HCT116 (cell line): Measurements from ENCODE around the gene BMERB1. TPM values are rescaled to one million over a fixed set of nuclear protein-coding genes. Genes with fewer than 3 reads are reported as not detected.

ENCODE experiments used
- ATAC-seq: fragments of 200-7000 bp; cut with Tn5 transposase; 2 replicates; pipeline ENCODE4 v1.9.1; 2020; ENCODE audit warnings: mild to moderate bottlenecking, moderate library complexity
- BruUV-seq: library from RNA; stranded (reverse); fragments of 400-500 nt; replicated peaks from 2 replicates; lab custom pipeline; 2021; lab: Mats Ljungman, UMichigan
- CTCF ChIA-PET: fragments of 300-600 bp; sonication (Branson Sonifier 250); formaldehyde crosslinking; loops from one replicate; lab custom pipeline; 2021; ENCODE audit warnings: antibody characterized with exemption; lab: Charles Lee
- POLR2A ChIA-PET: fragments of 300-600, 350-600 bp; sonication (Branson Sonifier 250); formaldehyde crosslinking; loops from one replicate; lab custom pipeline; 2021; ENCODE audit warnings: antibody characterized with exemption; lab: Charles Lee
- RAD21 ChIA-PET, 2 experiments: fragments of 300-600 bp; sonication (Branson Sonifier 250); formaldehyde crosslinking; loops; one replicate each; lab custom pipeline; 2023; ENCODE audit warnings: low total read pairs in 2 of 2; ENCODE audit not compliant: uncharacterized antibody in 2 of 2, unreplicated experiment in 2 of 2, low non-redundant PET in 1 of 2; lab: Charles Lee
- DNase-seq: peaks from one replicate; pipeline ENCODE4 v3.0.0-alpha.2; 2010; ENCODE audit warnings: low read depth, low spot score
- H2AFZ ChIP-seq: fragments of 200-600 bp; shearing (Covaris generic), sonication (generic); 2 replicates; pipeline ENCODE4 v1.6.1; 2017; ENCODE audit warnings: low read depth, mixed run types, mixed read lengths, antibody characterized with exemption, low read length; ENCODE audit not compliant: poor library complexity, severe bottlenecking
- H3K27ac ChIP-seq: 2 replicates; pipeline ENCODE4 v1.5.1; 2012; ENCODE audit warnings: low read depth, low read length
- H3K27me3 ChIP-seq: fragments of 200-600 bp; sonication (generic); 2 replicates; pipeline ENCODE4 v1.6.1; 2016; ENCODE audit warnings: mixed run types, low read length, mixed read lengths; ENCODE audit not compliant: insufficient read depth
- H3K36me3 ChIP-seq, 2 experiments: fragments of 200-500 bp in 1 of 2; fragments of 200-600 bp in 1 of 2; sonication (Bioruptor generic) in 1 of 2; sonication (generic) in 1 of 2; 2 replicates each; pipeline versions ENCODE4 v1.5.1 to v1.6.1; 2014 to 2016; ENCODE audit warnings: low read length in 2 of 2, inconsistent platforms in 1 of 2, mixed read lengths in 1 of 2, mixed run types in 1 of 2; ENCODE audit not compliant: insufficient read depth in 2 of 2, control insufficient read depth in 1 of 2
- H3K4me1 ChIP-seq, 2 experiments: fragments of 200-600 bp in 1 of 2; sonication (generic) in 1 of 2; 2 replicates each; pipeline versions ENCODE4 v1.5.1 to v1.6.1; 2012 to 2017; ENCODE audit warnings: low read length in 2 of 2, inconsistent platforms in 1 of 2, mild to moderate bottlenecking in 1 of 2, mixed read lengths in 1 of 2, mixed run types in 1 of 2, moderate library complexity in 1 of 2; ENCODE audit not compliant: insufficient read depth in 2 of 2, control insufficient read depth in 1 of 2
- H3K4me2 ChIP-seq: fragments of 200-600 bp; sonication (generic); 2 replicates; pipeline ENCODE4 v1.6.1; 2017; ENCODE audit warnings: mixed run types, low read length, mixed read lengths
- H3K4me3 ChIP-seq, 2 experiments: fragments of 200-600 bp in 1 of 2; sonication (generic) in 1 of 2; replicated peaks in 1 of 2; 2 replicates each; pipeline ENCODE4 v1.5.1; 2011 to 2016; ENCODE audit warnings: low read length in 2 of 2, control low read depth in 1 of 2, low read depth in 1 of 2, mild to moderate bottlenecking in 1 of 2, mixed read lengths in 1 of 2, mixed run types in 1 of 2
- H3K79me2 ChIP-seq: fragments of 200-600 bp; sonication (generic); 2 replicates; pipeline ENCODE4 v1.6.1; 2017; ENCODE audit warnings: mild to moderate bottlenecking, mixed run types, low read length, moderate library complexity, mixed read lengths; ENCODE audit not compliant: insufficient read depth
- H3K9ac ChIP-seq: fragments of 200-600 bp; sonication (generic); 2 replicates; pipeline ENCODE4 v1.6.1; 2016; ENCODE audit warnings: low read length, mixed read lengths
- H3K9me2 ChIP-seq: fragments of 200-600 bp; sonication (generic), shearing (Covaris generic); 2 replicates; pipeline ENCODE4 v1.6.1; 2017; ENCODE audit warnings: mixed run types, mild to moderate bottlenecking, moderate library complexity; ENCODE audit not compliant: insufficient read depth
- H3K9me3 ChIP-seq, 2 experiments: fragments of 200-500 bp in 1 of 2; fragments of 200-600 bp in 1 of 2; sonication (Bioruptor generic) in 1 of 2; sonication (generic) in 1 of 2; 2 replicates each; pipeline ENCODE4 v1.6.1; 2014 to 2017; ENCODE audit warnings: low read length in 2 of 2, mixed read lengths in 2 of 2, inconsistent platforms in 1 of 2, low read depth in 1 of 2, mild to moderate bottlenecking in 1 of 2, mixed run types in 1 of 2, moderate library complexity in 1 of 2; ENCODE audit not compliant: control insufficient read depth in 1 of 2, insufficient read depth in 1 of 2
- H4K20me1 ChIP-seq: fragments of 200-600 bp; sonication (generic), shearing (Covaris generic); 2 replicates; pipeline ENCODE4 v1.6.1; 2017; ENCODE audit warnings: mixed run types, mild to moderate bottlenecking, moderate library complexity; ENCODE audit not compliant: insufficient read depth
- ATF3 ChIP-seq: IDR thresholded peaks from 2 replicates; pipeline ENCODE4 v1.6.1; 2012
- CEBPB ChIP-seq: IDR thresholded peaks from 2 replicates; pipeline ENCODE4 v1.6.1; 2012; ENCODE audit warnings: low read depth
- EGR1 ChIP-seq: IDR thresholded peaks from 2 replicates; pipeline ENCODE4 v1.6.1; 2012; ENCODE audit warnings: low read depth
- ELF1 ChIP-seq: IDR thresholded peaks from 2 replicates; pipeline ENCODE4 v1.6.1; 2012; ENCODE audit warnings: low read depth, borderline replicate concordance
- EZH2 ChIP-seq: fragments of 200-600 bp; sonication (generic); IDR thresholded peaks from 2 replicates; pipeline ENCODE4 v1.6.1; 2017; ENCODE audit warnings: antibody characterized with exemption, mixed run types
- EZH2phosphoT487 ChIP-seq: fragments of 200-600 bp; IDR thresholded peaks from 2 replicates; pipeline ENCODE4 v1.6.1; 2018; ENCODE audit warnings: antibody characterized with exemption, borderline replicate concordance
- FOSL1 ChIP-seq: IDR thresholded peaks from 2 replicates; pipeline ENCODE4 v1.6.1; 2012; ENCODE audit warnings: low read depth
- POLR2A ChIP-seq: IDR thresholded peaks from 2 replicates; pipeline ENCODE4 v1.7.0; 2011; ENCODE audit warnings: borderline replicate concordance; ENCODE audit not compliant: insufficient read depth, insufficient read length; ENCODE audit errors: extremely low read depth
- POLR2AphosphoS5 ChIP-seq: IDR thresholded peaks from 2 replicates; pipeline ENCODE4 v1.6.1; 2011; ENCODE audit warnings: mild to moderate bottlenecking, low read depth, low read length, moderate library complexity
- SIN3A ChIP-seq: IDR thresholded peaks from 2 replicates; pipeline ENCODE4 v1.6.1; 2012; ENCODE audit warnings: low read depth
- SP1 ChIP-seq: IDR thresholded peaks from 2 replicates; pipeline ENCODE4 v1.6.1; 2012; ENCODE audit warnings: low read depth
- SRF ChIP-seq: IDR thresholded peaks from 2 replicates; pipeline ENCODE4 v1.6.1; 2012; ENCODE audit warnings: low read depth
- ZBTB33 ChIP-seq: IDR thresholded peaks from 2 replicates; pipeline ENCODE4 v1.6.1; 2011; ENCODE audit warnings: mild to moderate bottlenecking, low read length, moderate library complexity; ENCODE audit not compliant: insufficient replicate concordance; ENCODE audit errors: extremely low read depth
- ZFX ChIP-seq: fragments of 450-650 bp; IDR thresholded peaks from 2 replicates; pipeline ENCODE4 v1.6.1; 2017
- ZNF274 ChIP-seq: fragments of 200-500 bp; sonication (Bioruptor generic); IDR thresholded peaks from 2 replicates; pipeline ENCODE4 v1.6.1; 2014; ENCODE audit warnings: mild to moderate bottlenecking, low read depth, low read length, inconsistent platforms
- intact Hi-C: fragments of 100-400 bp; cut with micrococcal nuclease; formaldehyde crosslinking; loops from 2 replicates; pipeline ENCODE4 v1.10.0; 2022
- total RNA-seq: library from RNA; stranded (reverse); gene quantifications from one replicate; pipeline ENCODE4 v1.2.1, GENCODE V29; 2021; ENCODE audit not compliant: unreplicated experiment

Gene BMERB1
- total RNA-seq, 1 experiment from 2014 or later = 43.6 TPM

DNA sequence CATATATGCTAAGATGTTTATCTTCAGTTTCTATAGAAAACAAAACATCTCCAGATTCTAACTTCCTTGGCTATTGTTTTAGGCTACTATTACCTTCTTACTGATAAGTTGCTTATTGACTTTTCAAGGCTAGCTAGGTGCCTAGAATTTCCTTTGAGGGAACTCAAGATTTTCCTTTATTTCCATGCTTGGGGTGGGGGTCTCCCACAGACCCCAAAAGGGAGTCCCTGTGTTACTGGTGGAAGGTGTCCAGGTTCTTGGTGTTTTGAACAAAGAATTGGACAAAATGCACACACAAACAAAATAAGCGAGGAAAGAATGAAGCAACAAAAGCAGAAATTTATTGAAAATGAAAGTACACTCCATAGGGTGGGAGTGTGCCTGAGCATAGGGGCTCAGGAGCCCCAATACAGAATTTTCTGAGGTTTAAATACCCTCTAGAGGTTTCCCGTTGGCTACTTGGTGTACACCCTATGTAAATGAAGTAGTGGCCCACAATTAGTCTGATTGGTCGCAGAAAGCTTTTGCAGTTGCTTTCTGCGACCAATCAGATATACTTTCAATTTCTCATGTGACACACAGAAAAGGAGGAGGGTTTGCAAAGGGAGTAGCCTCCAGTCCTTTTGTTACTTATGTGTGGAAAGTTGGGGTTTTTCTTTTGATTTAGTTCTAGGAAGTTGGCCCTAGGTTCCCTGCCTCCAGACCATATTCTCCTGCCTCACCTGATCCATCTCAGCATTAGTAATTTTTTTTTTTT lies 141.1 kb downstream of the BMERB1 start:
- Histone ChIP-seq H3K4me1 (peaks cover 2 to 21% of the 10 kb centered on the region in 2 experiments), H3K4me2 (no peak overlapping the region), H3K9me3 (no peaks in the 10 kb centered on the region), H3K79me2 (no peaks in the 10 kb centered on the region), H3K4me3 (no peak overlapping the region), H3K36me3 (no peaks in the 10 kb centered on the region), H3K27me3 (no peaks in the 10 kb centered on the region), H3K9me2 (no peaks in the 10 kb centered on the region), H3K9ac (no peak overlapping the region), H4K20me1 (no peaks in the 10 kb centered on the region), H2AFZ (no peak overlapping the region)
- ATAC-seq (no peak), DNase-seq (no peak)
- intact Hi-C loops = no loop called here
- CTCF ChIA-PET = no interaction called here
- BruUV-seq = no TSS peak
- TF ChIP-seq ZNF274 = no peak
- no peak for TF ChIP-seq ZFX
- no peak for TF ChIP-seq POLR2AphosphoS5
- TF ChIP-seq SRF = no peak
- no peak for TF ChIP-seq ZBTB33
- TF ChIP-seq EZH2 = no peak
- no peak for TF ChIP-seq SIN3A
- no peak for TF ChIP-seq EGR1
- no peak for TF ChIP-seq ATF3
- TF ChIP-seq SP1 = no peak
- no peak for TF ChIP-seq CEBPB
- no peak for TF ChIP-seq ELF1
- TF ChIP-seq POLR2A = no peak
- no peak for TF ChIP-seq FOSL1
- no peak for TF ChIP-seq EZH2phosphoT487
- TF ChIP-seq, all 23 proteins: peak for 0
- no peak overlapping the region for H3K27ac ChIP-seq
- ChIA-PET POLR2A (interaction anchor here (1.9 kb wide), 1 partner anchor 12 kb away, joined by 5 read pairs; no protein-coding TSS in a partner anchor), RAD21 (no interaction called here)
